Keratinocyte (primary cell): Measurements from ENCODE around the gene GZF1. TPM values are rescaled to one million over a fixed set of nuclear protein-coding genes. Genes with fewer than 3 reads are reported as not detected.

Source experiments
- DNase-seq: peaks from one replicate; pipeline ENCODE4 v3.0.0-alpha.2; 2011; ENCODE audit warnings: low read depth, missing footprints, low spot score
- FAIRE-seq: peaks from 2 replicates; lab custom pipeline; 2011; peaks lifted over from hg19 to GRCh38; lab: Jason Lieb, UNC
- H2AFZ ChIP-seq: 2 replicates; pipeline ENCODE4 v1.6.0; 2012; ENCODE audit warnings: low read length, control low read depth, inconsistent platforms; ENCODE audit not compliant: control insufficient read depth
- H3K27ac ChIP-seq: 2 replicates; pipeline ENCODE4 v1.5.1; 2011; ENCODE audit warnings: low read length; ENCODE audit not compliant: control insufficient read depth, insufficient read depth
- H3K27me3 ChIP-seq: 3 replicates; pipeline ENCODE4 v1.6.0; 2011; ENCODE audit warnings: low read length; ENCODE audit not compliant: control insufficient read depth, insufficient read depth; ENCODE audit errors: extremely low read depth
- H3K36me3 ChIP-seq, 2 experiments: 2 replicates in 1 of 2; 3 replicates in 1 of 2; pipeline ENCODE4 v1.5.1; 2011; ENCODE audit warnings: low read length in 2 of 2, mild to moderate bottlenecking in 1 of 2; ENCODE audit not compliant: control insufficient read depth in 2 of 2, insufficient read depth in 2 of 2; ENCODE audit errors: extremely low read depth in 1 of 2
- H3K4me1 ChIP-seq: 3 replicates; pipeline ENCODE4 v1.5.1; 2011; ENCODE audit warnings: low read length; ENCODE audit not compliant: control insufficient read depth, insufficient read depth; ENCODE audit errors: extremely low read depth
- H3K4me2 ChIP-seq: 3 replicates; pipeline ENCODE4 v1.6.0; 2011; ENCODE audit warnings: low read depth, low read length; ENCODE audit not compliant: control insufficient read depth, insufficient read depth; ENCODE audit errors: extremely low read depth
- H3K4me3 ChIP-seq, 3 experiments: fragments of 200-600 bp in 1 of 3; sonication (generic) in 1 of 3; 2 replicates in 2 of 3; 3 replicates in 1 of 3; pipeline ENCODE4 v1.5.1; 2011 to 2016; ENCODE audit warnings: low read length in 3 of 3, mild to moderate bottlenecking in 3 of 3, control low read depth in 2 of 3, inconsistent platforms in 1 of 3, low read depth in 1 of 3, mixed read lengths in 1 of 3, mixed run types in 1 of 3, moderate library complexity in 1 of 3; ENCODE audit not compliant: control insufficient read depth in 2 of 3, insufficient read depth in 2 of 3; ENCODE audit errors: extremely low read depth in 1 of 3
- H3K79me2 ChIP-seq: 2 replicates; pipeline ENCODE4 v1.6.0; 2012; ENCODE audit warnings: low read length; ENCODE audit not compliant: control insufficient read depth, insufficient read depth
- H3K9ac ChIP-seq: 3 replicates; pipeline ENCODE4 v1.6.0; 2011; ENCODE audit warnings: low read length; ENCODE audit not compliant: control insufficient read depth, insufficient read depth; ENCODE audit errors: extremely low read depth
- H3K9me1 ChIP-seq: 3 replicates; pipeline ENCODE4 v1.6.0; 2011; ENCODE audit warnings: low read length; ENCODE audit not compliant: control insufficient read depth, insufficient read depth; ENCODE audit errors: extremely low read depth
- H3K9me3 ChIP-seq: 2 replicates; pipeline ENCODE4 v1.5.1; 2012; ENCODE audit warnings: low read depth, low read length; ENCODE audit not compliant: control insufficient read depth
- H4K20me1 ChIP-seq: 3 replicates; pipeline ENCODE4 v1.6.0; 2011; ENCODE audit warnings: low read length; ENCODE audit not compliant: control insufficient read depth, insufficient read depth; ENCODE audit errors: extremely low read depth
- EZH2 ChIP-seq: IDR thresholded peaks from one replicate; pipeline ENCODE4 v1.6.1; 2012; ENCODE audit warnings: inconsistent platforms, mild to moderate bottlenecking, low read length, moderate library complexity
- dilution Hi-C: fragments of 300-500 bp; cut with MboI; formaldehyde crosslinking; loops from one replicate; pipeline ENCODE4 v1.7.0; 2020; ENCODE audit warnings: low sequenced_read_pairs; ENCODE audit not compliant: extremely low pct_ligation_motif_present
- polyA plus RNA-seq, 5 experiments: library from polyadenylated mRNA; depleted of rRNA in 3 of 5; stranded (reverse) in 3 of 5; stranded (forward) in 1 of 5; unstranded in 1 of 5; fragments of >200 nt; gene quantifications; 1 replicate in 1 of 5; 2 replicates in 3 of 5; 3 replicates in 1 of 5; pipeline versions ENCODE4 v1.2.1 to v1.2.3, GENCODE V29; 2011 to 2012; ENCODE audit warnings: missing spikeins in 2 of 5, low read depth in 1 of 5, low replicate concordance in 1 of 5
- TF ChIP-seq, protein P1 (sequence below), 3 experiments: IDR thresholded peaks in 1 of 3; conservative IDR thresholded peaks in 1 of 3; optimal IDR thresholded peaks in 1 of 3; 2 replicates in 2 of 3; 3 replicates in 1 of 3; pipeline versions ENCODE3 to v1.5.1; 2011; ENCODE audit warnings: low read length in 3 of 3, mild to moderate bottlenecking in 3 of 3, moderate library complexity in 2 of 3, control low read depth in 1 of 3, inconsistent platforms in 1 of 3; ENCODE audit not compliant: insufficient read depth in 2 of 3; ENCODE audit errors: extremely low read depth in 1 of 3

Gene GZF1
- polyA plus RNA-seq, 1 donor (not counting 4 experiments of a cell fraction or from before 2014, with no cell fraction given) = 11.7 TPM

DNA sequence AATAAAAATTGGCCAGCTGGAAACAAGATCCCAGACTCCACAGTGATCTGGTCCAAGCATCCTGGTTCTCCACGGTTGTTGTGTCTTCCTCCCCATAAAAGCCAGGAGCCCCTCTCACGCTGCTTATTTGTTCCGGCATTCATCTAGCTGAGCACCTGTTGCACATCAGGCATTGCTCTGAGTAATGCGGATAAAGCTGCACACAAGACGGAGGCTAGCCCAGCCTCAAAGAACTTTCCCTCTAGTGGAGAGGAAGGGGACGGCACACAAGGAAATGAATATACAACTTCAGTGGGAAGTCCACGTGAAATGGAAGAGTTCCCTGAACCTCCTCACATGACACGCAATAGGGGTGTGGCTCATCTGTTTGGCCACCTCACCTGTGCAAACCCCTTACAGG, 41.7 kb upstream of the GZF1 start:
- no peak overlapping the region for H3K4me2 ChIP-seq
- H3K27me3 ChIP-seq = no peaks in the 10 kb centered on the region
- H3K9me1 ChIP-seq = no peaks in the 10 kb centered on the region
- H3K27ac ChIP-seq = no peak overlapping the region
- H3K79me2 ChIP-seq = no peaks in the 10 kb centered on the region
- H3K4me1 ChIP-seq = no peaks in the 10 kb centered on the region
- TF ChIP-seq EZH2 = no peak
- TF ChIP-seq, protein P1, sequence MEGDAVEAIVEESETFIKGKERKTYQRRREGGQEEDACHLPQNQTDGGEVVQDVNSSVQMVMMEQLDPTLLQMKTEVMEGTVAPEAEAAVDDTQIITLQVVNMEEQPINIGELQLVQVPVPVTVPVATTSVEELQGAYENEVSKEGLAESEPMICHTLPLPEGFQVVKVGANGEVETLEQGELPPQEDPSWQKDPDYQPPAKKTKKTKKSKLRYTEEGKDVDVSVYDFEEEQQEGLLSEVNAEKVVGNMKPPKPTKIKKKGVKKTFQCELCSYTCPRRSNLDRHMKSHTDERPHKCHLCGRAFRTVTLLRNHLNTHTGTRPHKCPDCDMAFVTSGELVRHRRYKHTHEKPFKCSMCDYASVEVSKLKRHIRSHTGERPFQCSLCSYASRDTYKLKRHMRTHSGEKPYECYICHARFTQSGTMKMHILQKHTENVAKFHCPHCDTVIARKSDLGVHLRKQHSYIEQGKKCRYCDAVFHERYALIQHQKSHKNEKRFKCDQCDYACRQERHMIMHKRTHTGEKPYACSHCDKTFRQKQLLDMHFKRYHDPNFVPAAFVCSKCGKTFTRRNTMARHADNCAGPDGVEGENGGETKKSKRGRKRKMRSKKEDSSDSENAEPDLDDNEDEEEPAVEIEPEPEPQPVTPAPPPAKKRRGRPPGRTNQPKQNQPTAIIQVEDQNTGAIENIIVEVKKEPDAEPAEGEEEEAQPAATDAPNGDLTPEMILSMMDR (optimal IDR thresholded peaks at IDR 0.05 in 1 of 3, IDR thresholded peaks at IDR 0.05 in 1 of 3, conservative IDR thresholded peaks at IDR 0.05 in 1 of 3; ENCODE audit: extremely low read depth in 1 of 3, insufficient read depth in 2 of 3, low read length in 3 of 3) = peak; percentile 19 to 29 (median 24)
- no peak overlapping the region for H3K9ac ChIP-seq
- no peak for FAIRE-seq
- H3K9me3 ChIP-seq = no peaks in the 10 kb centered on the region
- dilution Hi-C loops = no loop called here
- H2AFZ ChIP-seq = no peak overlapping the region
- DNase-seq = no peak
- no peaks in the 10 kb centered on the region for H3K36me3 ChIP-seq
- H4K20me1 ChIP-seq = no peaks in the 10 kb centered on the region
- H3K4me3 ChIP-seq = no peak overlapping the region

DNA sequence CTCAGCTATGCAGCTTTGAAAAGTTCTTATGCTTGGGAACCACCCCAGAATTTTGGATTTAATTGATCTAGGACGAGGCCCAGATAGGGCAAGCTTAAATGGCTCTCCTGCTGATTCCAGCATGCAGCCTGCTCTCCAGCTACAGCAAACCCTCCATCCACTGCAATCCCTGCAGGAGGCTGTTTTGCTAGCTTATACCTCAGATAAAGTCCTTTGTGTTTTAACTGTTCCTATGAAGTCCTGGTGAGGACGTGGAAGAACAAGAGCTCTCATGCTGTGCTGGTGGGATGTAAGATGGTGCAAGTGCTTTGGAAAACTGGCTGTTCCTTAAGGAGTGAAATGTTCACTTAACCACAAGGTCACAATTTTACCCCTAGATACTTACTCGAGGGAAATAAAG, 36.9 kb upstream of the GZF1 start:
- H3K27me3 ChIP-seq = no peaks in the 10 kb centered on the region
- H4K20me1 ChIP-seq = no peaks in the 10 kb centered on the region
- DNase-seq = no peak
- H3K4me3 ChIP-seq = no peak overlapping the region
- H3K9me1 ChIP-seq = no peaks in the 10 kb centered on the region
- FAIRE-seq = no peak
- no peak overlapping the region for H2AFZ ChIP-seq
- no peaks in the 10 kb centered on the region for H3K79me2 ChIP-seq
- H3K4me1 ChIP-seq = no peaks in the 10 kb centered on the region
- H3K9me3 ChIP-seq = no peaks in the 10 kb centered on the region
- TF ChIP-seq, protein P1 (optimal IDR thresholded peaks at IDR 0.05 in 1 of 3, IDR thresholded peaks at IDR 0.05 in 1 of 3, conservative IDR thresholded peaks at IDR 0.05 in 1 of 3; ENCODE audit: extremely low read depth in 1 of 3, insufficient read depth in 2 of 3, low read length in 3 of 3) = no peak
- no peak for TF ChIP-seq EZH2
- no peak overlapping the region for H3K4me2 ChIP-seq
- H3K27ac ChIP-seq = no peak overlapping the region
- H3K36me3 ChIP-seq = no peaks in the 10 kb centered on the region
- dilution Hi-C loops = no loop called here
- H3K9ac ChIP-seq = no peak overlapping the region
